GM23338 (cell line): ENCODE data around the gene IGDCC3. TPM values are rescaled to one million over a fixed set of nuclear protein-coding genes. Genes with fewer than 3 reads are reported as not detected.

Source experiments
- ATAC-seq: fragments of 200-7000 bp; cut with Tn5 transposase; 3 replicates; pipeline ENCODE4 v1.9.1; 2020
- DNase-seq: peaks from one replicate; pipeline ENCODE4 v3.0.0-alpha.2; 2015; ENCODE audit warnings: low spot score
- H2AFZ ChIP-seq: fragments of 200-600 bp; sonication (generic); 2 replicates; pipeline ENCODE4 v1.8.0; 2016; ENCODE audit warnings: antibody characterized with exemption, mild to moderate bottlenecking, moderate library complexity
- H3F3A ChIP-seq: fragments of 200-600 bp; sonication (generic); replicated peaks from 2 replicates; pipeline ENCODE4 v1.8.0; 2017; ENCODE audit warnings: antibody characterized with exemption, mixed run types, low read depth
- H3K27ac ChIP-seq: fragments of 200-600 bp; sonication (generic); 2 replicates; pipeline ENCODE4 v1.6.1; 2016; ENCODE audit warnings: low read depth
- H3K27me3 ChIP-seq: fragments of 200-600 bp; sonication (generic); 2 replicates; pipeline ENCODE4 v1.8.0; 2016; ENCODE audit warnings: mild to moderate bottlenecking, mixed run types, moderate library complexity; ENCODE audit not compliant: insufficient read depth
- H3K36me3 ChIP-seq: fragments of 200-600 bp; sonication (generic); 2 replicates; pipeline ENCODE4 v1.8.0; 2016; ENCODE audit warnings: mild to moderate bottlenecking; ENCODE audit not compliant: insufficient read depth
- H3K4me1 ChIP-seq: fragments of 200-600 bp; sonication (generic); 2 replicates; pipeline ENCODE4 v1.8.0; 2016; ENCODE audit warnings: mild to moderate bottlenecking, moderate library complexity; ENCODE audit not compliant: insufficient read depth
- H3K4me2 ChIP-seq: fragments of 200-600 bp; sonication (generic); 2 replicates; pipeline ENCODE4 v1.7.1; 2017; ENCODE audit warnings: mixed run types
- H3K4me3 ChIP-seq: fragments of 200-600 bp; sonication (generic); 2 replicates; pipeline ENCODE4 v1.6.1; 2016; ENCODE audit warnings: mixed run types
- H3K79me2 ChIP-seq: fragments of 200-600 bp; sonication (generic); replicated peaks from 2 replicates; pipeline ENCODE4 v1.8.0; 2017; ENCODE audit warnings: mild to moderate bottlenecking; ENCODE audit not compliant: insufficient read depth
- H3K9me2 ChIP-seq: fragments of 200-600 bp; sonication (generic); 2 replicates; pipeline ENCODE4 v1.8.0; 2017; ENCODE audit not compliant: insufficient read depth
- H4K20me1 ChIP-seq: fragments of 200-600 bp; sonication (generic); replicated peaks from 2 replicates; pipeline ENCODE4 v1.8.0; 2017; ENCODE audit warnings: mild to moderate bottlenecking; ENCODE audit not compliant: insufficient read depth
- H3K27ac Mint-ChIP-seq: 2 replicates; pipeline ENCODE4 v1.8.0; 2020; ENCODE audit warnings: inconsistent platforms, mild to moderate bottlenecking, moderate library complexity, mixed read lengths
- H3K27me3 Mint-ChIP-seq: 3 replicates; pipeline ENCODE4 v1.8.0; 2022; ENCODE audit warnings: low read depth, mild to moderate bottlenecking, moderate library complexity, mixed read lengths, inconsistent platforms; ENCODE audit not compliant: insufficient read depth, poor library complexity
- H3K36me3 Mint-ChIP-seq: 3 replicates; pipeline ENCODE4 v1.8.0; 2021; ENCODE audit warnings: low read depth, mild to moderate bottlenecking, inconsistent platforms, moderate library complexity, mixed read lengths
- H3K4me1 Mint-ChIP-seq: 3 replicates; pipeline ENCODE4 v1.8.0; 2020; ENCODE audit warnings: mild to moderate bottlenecking, inconsistent platforms, mixed read lengths
- H3K4me3 Mint-ChIP-seq: 3 replicates; pipeline ENCODE4 v1.8.0; 2021; ENCODE audit warnings: moderate library complexity, mild to moderate bottlenecking, inconsistent platforms, mixed read lengths
- H3K9me3 Mint-ChIP-seq: 3 replicates; pipeline ENCODE4 v1.8.0; 2020; ENCODE audit warnings: moderate library complexity, mild to moderate bottlenecking, inconsistent platforms, mixed read lengths
- CREB1 ChIP-seq: fragments of 250-450 bp; sonication (Bioruptor Pico); IDR thresholded peaks from 2 replicates; pipeline ENCODE4 v1.5.0; 2020; ENCODE audit warnings: low read depth, mild to moderate bottlenecking, moderate library complexity
- CTCF ChIP-seq, 2 experiments: fragments of 200-600 bp in 1 of 2; sonication (generic) in 1 of 2; conservative IDR thresholded peaks; 2 replicates each; pipeline versions ENCODE4 v1.5.1 to v1.6.1; 2016 to 2017; ENCODE audit warnings: antibody characterized with exemption in 2 of 2, low read depth in 2 of 2, mild to moderate bottlenecking in 2 of 2, moderate library complexity in 1 of 2
- EZH2 ChIP-seq: fragments of 200-600 bp; sonication (generic); IDR thresholded peaks from one replicate; pipeline ENCODE4 v1.8.0; 2017; ENCODE audit warnings: antibody characterized with exemption, mild to moderate bottlenecking, low read depth; ENCODE audit not compliant: unreplicated experiment
- EZH2phosphoT487 ChIP-seq: fragments of 200-600 bp; sonication (generic); IDR thresholded peaks from one replicate; pipeline ENCODE4 v1.8.1; 2018; ENCODE audit warnings: antibody characterized with exemption; ENCODE audit not compliant: unreplicated experiment
- JUNB ChIP-seq: IDR thresholded peaks from one replicate; pipeline ENCODE4 v1.6.1; 2016; ENCODE audit warnings: antibody characterized with exemption; ENCODE audit not compliant: unreplicated experiment
- NANOG ChIP-seq: IDR thresholded peaks from 2 replicates; pipeline ENCODE4 v1.6.1; 2016; ENCODE audit warnings: antibody characterized with exemption, borderline replicate concordance
- REST ChIP-seq: IDR thresholded peaks from one replicate; pipeline ENCODE4 v1.6.1; 2018; ENCODE audit warnings: antibody characterized with exemption; ENCODE audit not compliant: unreplicated experiment
- STAT1 ChIP-seq: IDR thresholded peaks from one replicate; pipeline ENCODE4 v1.6.1; 2016; ENCODE audit warnings: antibody characterized with exemption; ENCODE audit not compliant: unreplicated experiment
- ZNF331 ChIP-seq: fragments of 250-450 bp; sonication (Bioruptor Pico); IDR thresholded peaks from 2 replicates; pipeline ENCODE4 v1.5.0; 2020; ENCODE audit warnings: low read depth, mild to moderate bottlenecking, moderate library complexity
- polyA plus RNA-seq: library from polyadenylated mRNA; unstranded; fragments of >200 nt; fragmentation: Nextera tagmentation; extraction: Ambion mirVana; gene quantifications from 2 replicates; pipeline ENCODE4 v1.2.1, GENCODE V29; 2016
- total RNA-seq: library from RNA; depleted of rRNA; stranded (reverse); fragments of >200 nt; shearing (Covaris generic); gene quantifications from 2 replicates; pipeline ENCODE4 v1.2.3, GENCODE V29; 2014
- TF ChIP-seq, protein P1 (sequence below): fragments of 250-450 bp; sonication (Bioruptor Pico); IDR thresholded peaks from 2 replicates; pipeline ENCODE4 v1.5.0; 2020; ENCODE audit warnings: mild to moderate bottlenecking, moderate library complexity
- TF ChIP-seq, protein P2 (sequence below): IDR thresholded peaks from 2 replicates; pipeline ENCODE4 v1.6.1; 2016; ENCODE audit warnings: antibody characterized with exemption

IGDCC3 gene
- total and polyA plus RNA-seq, 2 experiments from 2014 or later = 15.3 to 30.7 TPM

DNA sequence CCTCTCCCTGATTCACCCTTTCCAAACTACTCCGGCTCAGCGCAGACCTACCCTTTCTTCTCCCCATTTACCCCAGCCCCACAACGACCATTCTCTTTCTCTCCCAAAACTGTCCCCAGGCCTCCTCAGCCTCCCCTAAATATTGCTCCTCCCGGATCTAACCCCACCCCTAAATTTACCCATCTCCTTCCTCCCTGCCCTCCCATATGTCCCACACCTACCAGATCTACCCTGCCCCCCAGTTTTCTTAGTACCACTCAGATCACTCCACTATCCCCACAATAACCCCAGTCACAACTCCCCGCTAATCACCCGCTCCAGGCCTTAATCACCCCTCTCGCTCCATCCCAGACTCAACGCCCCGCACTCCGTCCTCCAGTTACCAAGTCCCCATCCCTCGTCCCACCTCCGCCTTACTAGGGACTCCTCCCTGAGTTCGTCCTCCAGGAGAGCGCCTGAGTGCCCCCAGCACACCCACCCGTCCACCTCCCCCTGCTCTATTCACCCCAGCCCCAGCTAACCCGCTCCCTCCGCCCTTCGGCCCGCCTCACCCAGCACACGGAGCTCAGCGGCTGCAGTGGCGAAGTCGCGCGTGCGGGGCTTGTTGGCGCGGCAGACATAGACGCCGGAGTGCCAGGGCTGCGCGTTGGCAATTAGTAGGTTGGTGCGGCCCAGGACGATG lies 18.6 kb upstream of the IGDCC3 start (continued):
- TF ChIP-seq, protein P1, sequence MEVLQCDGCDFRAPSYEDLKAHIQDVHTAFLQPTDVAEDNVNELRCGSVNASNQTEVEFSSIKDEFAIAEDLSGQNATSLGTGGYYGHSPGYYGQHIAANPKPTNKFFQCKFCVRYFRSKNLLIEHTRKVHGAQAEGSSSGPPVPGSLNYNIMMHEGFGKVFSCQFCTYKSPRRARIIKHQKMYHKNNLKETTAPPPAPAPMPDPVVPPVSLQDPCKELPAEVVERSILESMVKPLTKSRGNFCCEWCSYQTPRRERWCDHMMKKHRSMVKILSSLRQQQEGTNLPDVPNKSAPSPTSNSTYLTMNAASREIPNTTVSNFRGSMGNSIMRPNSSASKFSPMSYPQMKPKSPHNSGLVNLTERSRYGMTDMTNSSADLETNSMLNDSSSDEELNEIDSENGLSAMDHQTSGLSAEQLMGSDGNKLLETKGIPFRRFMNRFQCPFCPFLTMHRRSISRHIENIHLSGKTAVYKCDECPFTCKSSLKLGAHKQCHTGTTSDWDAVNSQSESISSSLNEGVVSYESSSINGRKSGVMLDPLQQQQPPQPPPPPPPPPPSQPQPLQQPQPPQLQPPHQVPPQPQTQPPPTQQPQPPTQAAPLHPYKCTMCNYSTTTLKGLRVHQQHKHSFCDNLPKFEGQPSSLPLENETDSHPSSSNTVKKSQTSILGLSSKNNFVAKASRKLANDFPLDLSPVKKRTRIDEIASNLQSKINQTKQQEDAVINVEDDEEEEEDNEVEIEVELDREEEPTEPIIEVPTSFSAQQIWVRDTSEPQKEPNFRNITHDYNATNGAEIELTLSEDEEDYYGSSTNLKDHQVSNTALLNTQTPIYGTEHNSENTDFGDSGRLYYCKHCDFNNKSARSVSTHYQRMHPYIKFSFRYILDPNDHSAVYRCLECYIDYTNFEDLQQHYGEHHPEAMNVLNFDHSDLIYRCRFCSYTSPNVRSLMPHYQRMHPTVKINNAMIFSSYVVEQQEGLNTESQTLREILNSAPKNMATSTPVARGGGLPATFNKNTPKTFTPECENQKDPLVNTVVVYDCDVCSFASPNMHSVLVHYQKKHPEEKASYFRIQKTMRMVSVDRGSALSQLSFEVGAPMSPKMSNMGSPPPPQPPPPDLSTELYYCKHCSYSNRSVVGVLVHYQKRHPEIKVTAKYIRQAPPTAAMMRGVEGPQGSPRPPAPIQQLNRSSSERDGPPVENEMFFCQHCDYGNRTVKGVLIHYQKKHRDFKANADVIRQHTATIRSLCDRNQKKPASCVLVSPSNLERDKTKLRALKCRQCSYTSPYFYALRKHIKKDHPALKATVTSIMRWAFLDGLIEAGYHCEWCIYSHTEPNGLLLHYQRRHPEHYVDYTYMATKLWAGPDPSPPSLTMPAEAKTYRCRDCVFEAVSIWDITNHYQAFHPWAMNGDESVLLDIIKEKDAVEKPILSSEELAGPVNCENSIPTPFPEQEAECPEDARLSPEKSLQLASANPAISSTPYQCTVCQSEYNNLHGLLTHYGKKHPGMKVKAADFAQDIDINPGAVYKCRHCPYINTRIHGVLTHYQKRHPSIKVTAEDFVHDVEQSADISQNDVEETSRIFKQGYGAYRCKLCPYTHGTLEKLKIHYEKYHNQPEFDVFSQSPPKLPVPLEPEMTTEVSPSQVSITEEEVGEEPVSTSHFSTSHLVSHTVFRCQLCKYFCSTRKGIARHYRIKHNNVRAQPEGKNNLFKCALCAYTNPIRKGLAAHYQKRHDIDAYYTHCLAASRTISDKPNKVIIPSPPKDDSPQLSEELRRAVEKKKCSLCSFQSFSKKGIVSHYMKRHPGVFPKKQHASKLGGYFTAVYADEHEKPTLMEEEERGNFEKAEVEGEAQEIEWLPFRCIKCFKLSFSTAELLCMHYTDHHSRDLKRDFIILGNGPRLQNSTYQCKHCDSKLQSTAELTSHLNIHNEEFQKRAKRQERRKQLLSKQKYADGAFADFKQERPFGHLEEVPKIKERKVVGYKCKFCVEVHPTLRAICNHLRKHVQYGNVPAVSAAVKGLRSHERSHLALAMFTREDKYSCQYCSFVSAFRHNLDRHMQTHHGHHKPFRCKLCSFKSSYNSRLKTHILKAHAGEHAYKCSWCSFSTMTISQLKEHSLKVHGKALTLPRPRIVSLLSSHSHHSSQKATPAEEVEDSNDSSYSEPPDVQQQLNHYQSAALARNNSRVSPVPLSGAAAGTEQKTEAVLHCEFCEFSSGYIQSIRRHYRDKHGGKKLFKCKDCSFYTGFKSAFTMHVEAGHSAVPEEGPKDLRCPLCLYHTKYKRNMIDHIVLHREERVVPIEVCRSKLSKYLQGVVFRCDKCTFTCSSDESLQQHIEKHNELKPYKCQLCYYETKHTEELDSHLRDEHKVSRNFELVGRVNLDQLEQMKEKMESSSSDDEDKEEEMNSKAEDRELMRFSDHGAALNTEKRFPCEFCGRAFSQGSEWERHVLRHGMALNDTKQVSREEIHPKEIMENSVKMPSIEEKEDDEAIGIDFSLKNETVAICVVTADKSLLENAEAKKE (CRISPR knock-in tag) = no peak
- TF ChIP-seq JUNB = no peak

DNA sequence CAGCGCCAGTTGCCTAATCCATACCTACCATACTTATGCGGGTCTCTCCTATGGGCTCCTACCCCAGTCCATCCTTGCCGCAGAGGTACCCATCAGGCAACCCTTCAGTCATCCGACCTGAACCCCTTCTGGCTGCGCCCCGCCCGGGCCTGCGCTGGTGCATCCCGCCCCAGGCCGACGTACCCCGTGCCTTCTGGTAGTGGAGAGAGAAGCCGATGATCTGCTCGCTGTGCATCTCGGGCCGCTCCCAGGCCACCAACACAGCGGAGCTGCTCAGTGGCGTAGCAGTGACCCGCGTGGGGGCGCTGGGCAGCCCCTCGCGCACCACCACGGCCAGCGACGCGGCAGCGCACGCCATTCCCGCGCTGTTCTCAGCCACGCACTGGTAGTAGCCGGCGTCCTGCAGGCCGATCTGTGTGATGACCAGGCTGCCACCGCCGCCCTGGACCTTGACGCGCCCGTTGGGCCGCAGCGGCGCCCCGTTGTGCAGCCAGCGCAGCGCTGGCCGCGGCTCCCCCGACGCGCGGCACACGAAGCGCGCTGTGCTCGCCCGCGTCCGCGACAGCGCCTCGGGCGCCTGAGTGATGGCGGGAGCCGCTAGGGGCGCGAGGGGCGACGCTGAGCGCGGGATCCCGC lies 17.9 kb upstream of the IGDCC3 start:
- Histone ChIP-seq H3K36me3 (peaks cover 6% of the 10 kb centered on the region; the same call in 1 of the 2 replicates), H3K4me1 (peaks cover 8% of the 10 kb centered on the region), H4K20me1 (peaks cover 6% of the 10 kb centered on the region; the same call in 1 of the 2 replicates), H3K27me3 (peaks cover 59% of the 10 kb centered on the region), H3K27ac (no peak overlapping the region), H3K9me2 (no peaks in the 10 kb centered on the region), H3F3A (peaks cover 10% of the 10 kb centered on the region), H3K4me3 (peak overlapping the region; percentile 68), H3K4me2 (peak overlapping the region; percentile 84), H3K79me2 (no peaks in the 10 kb centered on the region), H2AFZ (peak overlapping the region; percentile 66)
- Mint-ChIP-seq H3K36me3 (peaks cover 25% of the 10 kb centered on the region; the same call in 2 of the 3 replicates), H3K27ac (no peak overlapping the region), H3K4me3 (peak overlapping the region; percentile 63; the same call in 2 of the 3 replicates), H3K4me1 (peaks cover 18% of the 10 kb centered on the region), H3K27me3 (peaks cover 41% of the 10 kb centered on the region), H3K9me3 (no peaks in the 10 kb centered on the region)
- ATAC-seq (peak; percentile 56), DNase-seq (peak; percentile 64)
- peak in 1 of 2 experiments; percentile 34; a peak in 3 of 4 replicates for TF ChIP-seq CTCF (conservative IDR thresholded peaks at IDR 0.05; ENCODE audit: low read depth in 2 of 2)
- TF ChIP-seq EZH2 = peak; percentile 76
- TF ChIP-seq, protein P2, sequence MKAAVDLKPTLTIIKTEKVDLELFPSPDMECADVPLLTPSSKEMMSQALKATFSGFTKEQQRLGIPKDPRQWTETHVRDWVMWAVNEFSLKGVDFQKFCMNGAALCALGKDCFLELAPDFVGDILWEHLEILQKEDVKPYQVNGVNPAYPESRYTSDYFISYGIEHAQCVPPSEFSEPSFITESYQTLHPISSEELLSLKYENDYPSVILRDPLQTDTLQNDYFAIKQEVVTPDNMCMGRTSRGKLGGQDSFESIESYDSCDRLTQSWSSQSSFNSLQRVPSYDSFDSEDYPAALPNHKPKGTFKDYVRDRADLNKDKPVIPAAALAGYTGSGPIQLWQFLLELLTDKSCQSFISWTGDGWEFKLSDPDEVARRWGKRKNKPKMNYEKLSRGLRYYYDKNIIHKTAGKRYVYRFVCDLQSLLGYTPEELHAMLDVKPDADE = no peak
- TF ChIP-seq NANOG = no peak
- no peak for TF ChIP-seq STAT1
- no peak for TF ChIP-seq CREB1 (CRISPR knock-in tag)
- no peak for TF ChIP-seq ZNF331
- no peak for TF ChIP-seq REST
- no peak for TF ChIP-seq EZH2phosphoT487
